Stomach (tissue), 9 donors: ENCODE results near the gene TXNDC11. TPM values are rescaled to one million over a fixed set of nuclear protein-coding genes. Genes with fewer than 3 reads are reported as not detected.

ENCODE experiments used
- DNase-seq, 2 donors: peaks; one replicate each; pipeline versions ENCODE4 v3.0.0 to v3.0.0-alpha.2; 2013 to 2019
- H3K27ac ChIP-seq, 5 donors: fragments of 200-600 bp in 4 of 5; sonication (generic) in 4 of 5; one replicate each; pipeline ENCODE4 v1.5.1; 2013 to 2019; ENCODE audit warnings: mild to moderate bottlenecking in 1 of 5, moderate library complexity in 1 of 5
- H3K27me3 ChIP-seq, 3 donors: fragments of 200-600 bp; sonication (generic); one replicate each; pipeline ENCODE4 v1.5.1; 2017 to 2019; ENCODE audit warnings: mixed run types in 1 of 3
- H3K36me3 ChIP-seq, 4 donors: fragments of 200-600 bp; sonication (generic); 1 replicate in 3 of 4; 2 replicates in 1 of 4; pipeline ENCODE4 v1.5.1; 2016 to 2019
- H3K4me1 ChIP-seq, 4 donors: fragments of 200-600 bp; sonication (generic); one replicate each; pipeline ENCODE4 v1.5.1; 2016 to 2019
- H3K4me3 ChIP-seq, 4 donors: fragments of 200-600 bp; sonication (generic) in 3 of 4; one replicate each; pipeline ENCODE4 v1.5.1; 2016 to 2019; ENCODE audit warnings: mild to moderate bottlenecking in 1 of 4
- H3K9me3 ChIP-seq, 4 donors: fragments of 200-600 bp; sonication (generic); one replicate each; pipeline ENCODE4 v1.5.1; 2016 to 2019
- EP300 ChIP-seq: sonication (generic); formaldehyde crosslinking; IDR thresholded peaks from one replicate; pipeline ENCODE4 v1.6.1; 2017; ENCODE audit warnings: antibody characterized with exemption
- POLR2A ChIP-seq, 4 donors: fragments of 450-650 bp; IDR thresholded peaks; one replicate each; pipeline ENCODE4 v1.6.1; 2016; ENCODE audit warnings: antibody characterized with exemption in 4 of 4, control low read depth in 2 of 4, mild to moderate bottlenecking in 1 of 4, moderate library complexity in 1 of 4
- POLR2AphosphoS5 ChIP-seq, 3 donors: sonication (generic); formaldehyde crosslinking; IDR thresholded peaks; one replicate each; pipeline ENCODE4 v1.6.1; 2016; ENCODE audit warnings: antibody characterized with exemption in 3 of 3
- WGBS, 5 donors: extraction: QIAGEN DNeasy Blood & Tissue Kit in 3 of 5; methylation state at CpG; one replicate each; pipeline versions ENCODE4 v1.1.5 to v1.1.7; 2013 to 2018; 5-methylcytosine and 5-hydroxymethylcytosine counted together
- intact Hi-C: fragments of 100-400 bp; cut with DNase I; formaldehyde crosslinking; loops from one replicate; pipeline ENCODE4 v1.15.1; 2023; ENCODE audit warnings: low total_unique reads
- polyA plus RNA-seq, 3 donors: library from polyadenylated mRNA; stranded (reverse); fragments of 200-250 nt; gene quantifications; one replicate each; pipeline ENCODE4 v1.2.3, GENCODE V29; 2013
- total RNA-seq, 5 donors: library from RNA; depleted of rRNA; stranded (reverse); fragments of >200 nt; gene quantifications; one replicate each; pipeline versions ENCODE4 v1.1.0 to v1.2.3, GENCODE V29; 2014 to 2016
- TF ChIP-seq, protein P1 (sequence below), 7 experiments: fragments of 450-650 bp in 4 of 7; fragments of 200-600 bp in 3 of 7; sonication (generic) in 3 of 7; IDR thresholded peaks; one replicate each; pipeline ENCODE4 v1.5.1; 2016 to 2019; ENCODE audit warnings: antibody characterized with exemption in 7 of 7, control low read depth in 2 of 7, mild to moderate bottlenecking in 1 of 7
- donor health status: healthy with polysubstance abuse.
- donor health status: Bipolar disorder and iron deficiency.
- donor health status: healthy.

Gene TXNDC11
- total and polyA plus RNA-seq, 8 donors = 24.1 to 72.9 (median 42.1) TPM

DNA sequence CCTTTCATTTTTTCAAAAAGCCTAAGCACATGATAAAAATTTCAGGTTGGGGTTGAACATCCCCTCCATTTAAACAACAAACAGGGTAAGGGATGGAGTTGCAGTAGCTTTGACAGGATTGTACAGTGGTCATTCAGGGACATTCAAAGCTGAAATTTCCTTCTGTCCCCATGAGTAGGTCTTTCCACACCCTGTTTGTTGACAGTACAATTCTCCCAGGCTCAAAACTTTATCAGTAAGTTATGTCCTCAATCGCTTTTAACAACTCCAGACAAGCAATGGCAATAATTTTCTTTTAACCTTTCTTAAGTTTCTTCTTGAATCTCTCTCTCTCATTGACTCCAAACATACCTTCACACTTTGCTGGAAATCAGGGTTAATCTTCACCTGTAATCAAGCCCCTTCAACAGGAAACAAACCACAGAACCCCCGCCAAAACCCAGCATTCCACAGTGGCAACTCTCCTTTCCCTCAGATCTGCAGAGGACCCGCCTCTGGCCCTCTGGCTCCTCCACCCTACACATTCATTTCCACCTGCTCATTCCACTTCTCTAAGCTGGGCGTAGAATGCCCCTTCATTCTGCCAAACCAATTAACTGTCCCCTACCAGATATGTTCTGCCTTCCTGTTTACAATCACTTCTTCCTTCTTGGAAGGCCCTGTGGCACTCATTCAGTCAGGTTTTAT is 20.7 kb downstream of the TXNDC11 start:
- Histone ChIP-seq H3K4me3 (no peak overlapping the region), H3K27ac (peak overlapping the region; percentile 59 to 74 (median 63)), H3K27me3 (no peaks in the 10 kb centered on the region), H3K4me1 (peaks cover 41 to 86% (median 65%) of the 10 kb centered on the region in 4 donors), H3K9me3 (no peaks in the 10 kb centered on the region), H3K36me3 (peaks cover 34 to 87% (median 72%) of the 10 kb centered on the region in 4 donors)
- TF ChIP-seq EP300 (no peak), POLR2AphosphoS5 (IDR thresholded peaks at IDR 0.05) (peak in 2 of 3 donors; percentile 11 to 48)
- 31 to 68% (median 43%) methylated on average over 4 of the region's 4 CpGs for WGBS, 5 donors
- DNase-seq = no peak
- intact Hi-C loops = no loop called here

DNA sequence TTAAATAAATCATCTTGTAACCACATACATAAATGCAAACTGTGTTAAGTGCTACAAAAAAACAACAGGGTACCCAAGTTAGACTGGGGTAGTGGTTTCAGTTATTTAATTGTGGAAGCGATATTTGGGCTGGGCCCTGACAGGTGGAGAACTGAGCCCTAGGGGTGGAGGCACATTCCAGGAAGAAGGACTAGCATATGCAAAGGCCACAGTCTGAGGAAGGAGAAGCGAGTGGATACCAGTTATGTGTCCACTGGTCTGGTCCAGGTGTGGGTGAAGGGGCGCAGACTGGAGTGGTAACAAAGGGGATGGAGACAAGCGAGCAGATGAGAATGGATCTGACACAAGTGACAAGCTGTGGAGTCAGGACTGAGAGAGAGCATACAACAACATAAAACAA is 22.9 kb downstream of the TXNDC11 start:
- peaks cover 25 to 87% (median 60%) of the 10 kb centered on the region in 4 donors for H3K4me1 ChIP-seq
- intact Hi-C loops = no loop called here
- peak overlapping the region in 2 of 5 donors; percentile 1 to 75 for H3K27ac ChIP-seq

DNA sequence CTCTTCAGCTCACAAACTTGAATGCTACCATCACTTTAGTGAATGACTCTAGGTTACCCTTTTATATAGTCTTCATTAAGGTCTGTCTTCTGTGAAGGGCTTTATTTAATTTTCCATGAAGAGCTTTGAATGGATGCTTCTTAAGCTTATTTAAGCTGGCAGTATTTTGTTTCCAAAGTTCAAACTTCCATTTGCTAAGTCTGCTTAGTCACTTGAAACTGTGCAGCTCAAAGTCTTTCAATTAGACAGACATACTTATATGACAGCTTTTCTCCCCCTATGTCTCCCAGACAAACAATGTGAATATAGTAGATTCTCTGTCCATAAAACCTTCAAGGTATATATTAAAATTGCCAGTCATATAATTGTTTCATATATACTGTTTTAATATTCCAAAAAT is 23.5 kb downstream of the TXNDC11 start:
- intact Hi-C loops = no loop called here
- Histone ChIP-seq H3K36me3 (peaks cover 26 to 77% (median 66%) of the 10 kb centered on the region in 4 donors), H3K27ac (peak overlapping the region in 2 of 5 donors; percentile 43 to 75), H3K4me1 (peaks cover 25 to 89% (median 61%) of the 10 kb centered on the region in 4 donors), H3K4me3 (no peak overlapping the region), H3K27me3 (no peaks in the 10 kb centered on the region), H3K9me3 (no peaks in the 10 kb centered on the region)
- DNase-seq = no peak
- no peak for TF ChIP-seq POLR2AphosphoS5 (IDR thresholded peaks at IDR 0.05)
- TF ChIP-seq POLR2A (IDR thresholded peaks at IDR 0.05) = no peak
- TF ChIP-seq, protein P1, sequence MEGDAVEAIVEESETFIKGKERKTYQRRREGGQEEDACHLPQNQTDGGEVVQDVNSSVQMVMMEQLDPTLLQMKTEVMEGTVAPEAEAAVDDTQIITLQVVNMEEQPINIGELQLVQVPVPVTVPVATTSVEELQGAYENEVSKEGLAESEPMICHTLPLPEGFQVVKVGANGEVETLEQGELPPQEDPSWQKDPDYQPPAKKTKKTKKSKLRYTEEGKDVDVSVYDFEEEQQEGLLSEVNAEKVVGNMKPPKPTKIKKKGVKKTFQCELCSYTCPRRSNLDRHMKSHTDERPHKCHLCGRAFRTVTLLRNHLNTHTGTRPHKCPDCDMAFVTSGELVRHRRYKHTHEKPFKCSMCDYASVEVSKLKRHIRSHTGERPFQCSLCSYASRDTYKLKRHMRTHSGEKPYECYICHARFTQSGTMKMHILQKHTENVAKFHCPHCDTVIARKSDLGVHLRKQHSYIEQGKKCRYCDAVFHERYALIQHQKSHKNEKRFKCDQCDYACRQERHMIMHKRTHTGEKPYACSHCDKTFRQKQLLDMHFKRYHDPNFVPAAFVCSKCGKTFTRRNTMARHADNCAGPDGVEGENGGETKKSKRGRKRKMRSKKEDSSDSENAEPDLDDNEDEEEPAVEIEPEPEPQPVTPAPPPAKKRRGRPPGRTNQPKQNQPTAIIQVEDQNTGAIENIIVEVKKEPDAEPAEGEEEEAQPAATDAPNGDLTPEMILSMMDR (IDR thresholded peaks at IDR 0.05) = no peak
- no peak for TF ChIP-seq EP300

More for the DNA sequence above, 22.9 kb downstream of the TXNDC11 start:
- Histone ChIP-seq H3K36me3 (peaks cover 26 to 81% (median 69%) of the 10 kb centered on the region in 4 donors), H3K4me3 (no peak overlapping the region), H3K9me3 (no peaks in the 10 kb centered on the region), H3K27me3 (no peaks in the 10 kb centered on the region)
- 95 to 99% (median 96%) methylated on average over 4 of the region's 4 CpGs for WGBS, 5 donors
- no peak for DNase-seq
- TF ChIP-seq POLR2A (IDR thresholded peaks at IDR 0.05) = no peak

DNA sequence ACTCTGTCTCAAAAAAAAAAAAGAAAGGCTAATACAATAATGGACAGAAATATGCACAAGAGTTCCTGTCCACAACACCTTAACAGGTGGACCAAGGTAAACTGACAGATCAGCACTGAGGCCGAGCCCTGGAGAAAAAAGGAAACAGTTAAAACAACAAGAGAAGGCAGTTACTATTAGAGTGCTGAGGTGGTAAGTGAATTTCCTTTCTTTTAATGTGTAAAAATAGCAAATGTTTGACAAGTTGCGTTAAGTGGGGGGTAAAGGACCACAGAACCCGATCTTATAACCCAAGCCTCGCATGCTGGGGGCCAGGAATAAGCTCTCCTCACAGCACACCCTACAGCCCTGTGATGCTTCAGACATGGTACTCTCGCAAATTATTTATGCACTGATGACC is 24.8 kb downstream of the TXNDC11 start:
- TF ChIP-seq EP300 (no peak), POLR2A (IDR thresholded peaks at IDR 0.05) (no peak), POLR2AphosphoS5 (IDR thresholded peaks at IDR 0.05) (no peak)
- TF ChIP-seq, protein P1 (IDR thresholded peaks at IDR 0.05) = no peak
- Histone ChIP-seq H3K27me3 (no peaks in the 10 kb centered on the region), H3K9me3 (no peaks in the 10 kb centered on the region), H3K27ac (peak overlapping the region in 4 of 5 donors; percentile 12 to 75 (median 50)), H3K4me1 (peaks cover 21 to 76% (median 50%) of the 10 kb centered on the region in 4 donors), H3K4me3 (no peak overlapping the region), H3K36me3 (peaks cover 20 to 77% (median 68%) of the 10 kb centered on the region in 4 donors)
- WGBS, 5 donors = 49 to 62% (median 60%) methylated on average over 5 of the region's 5 CpGs
- no peak for DNase-seq
- intact Hi-C loops = no loop called here

DNA sequence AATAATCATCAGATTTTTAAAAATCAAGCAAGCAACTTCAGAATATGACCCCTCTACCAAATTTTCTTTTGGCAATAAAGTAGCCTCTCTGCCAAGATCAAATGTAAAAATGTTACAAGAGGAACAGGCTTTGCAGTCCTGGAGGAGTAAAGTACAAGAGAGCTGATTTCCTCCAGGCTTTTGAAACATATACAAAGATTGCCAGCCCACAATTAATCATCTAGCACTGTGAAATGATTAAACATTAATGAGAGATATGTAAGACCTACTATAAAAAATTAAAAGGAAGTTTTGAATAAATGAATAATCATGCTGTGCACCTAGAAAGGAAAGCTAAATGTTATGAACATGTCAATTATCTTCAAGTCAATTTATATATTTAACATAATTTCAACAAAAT is 26.3 kb downstream of the TXNDC11 start:
- peak in 1 of 2 donors; percentile 58 for DNase-seq
- peaks cover 15 to 76% (median 51%) of the 10 kb centered on the region in 4 donors for H3K4me1 ChIP-seq
- TF ChIP-seq POLR2AphosphoS5 (IDR thresholded peaks at IDR 0.05) (peak in 1 of 3 donors; percentile 31), EP300 (no peak)
- intact Hi-C loops = no loop called here
- H3K27ac ChIP-seq = peak overlapping the region in 4 of 5 donors; percentile 65 to 75 (median 67)
- H3K36me3 ChIP-seq = peaks cover 18 to 81% (median 65%) of the 10 kb centered on the region in 4 donors
- H3K27me3 ChIP-seq = no peaks in the 10 kb centered on the region
- H3K9me3 ChIP-seq = no peaks in the 10 kb centered on the region
- no peak overlapping the region for H3K4me3 ChIP-seq
